ENCODE measurements around the gene LRP5.
"Not testable (repeated sequence)": the region's sequence is repeated elsewhere in the genome, so short reads cannot be mapped to it uniquely, and the experiment has no call there.

The LRP5 gene

DNA sequence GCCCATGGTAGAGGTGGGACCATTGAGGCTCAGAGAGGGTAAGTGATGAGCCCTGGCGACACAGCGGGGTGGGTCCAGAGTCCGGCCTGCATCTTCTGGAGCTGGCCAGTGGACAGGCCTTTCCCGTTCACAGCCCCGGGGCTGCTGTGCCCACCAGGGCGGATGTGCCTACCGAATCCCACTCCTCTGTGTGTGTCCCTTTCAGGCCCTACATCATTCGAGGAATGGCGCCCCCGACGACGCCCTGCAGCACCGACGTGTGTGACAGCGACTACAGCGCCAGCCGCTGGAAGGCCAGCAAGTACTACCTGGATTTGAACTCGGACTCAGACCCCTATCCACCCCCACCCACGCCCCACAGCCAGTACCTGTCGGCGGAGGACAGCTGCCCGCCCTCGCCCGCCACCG is 136.2 kb downstream of the LRP5 start:
- H3K27ac ChIP-seq, result no peak overlapping the region
- no peak for TF ChIP-seq CTCF (conservative IDR thresholded peaks at IDR 0.05)

DNA sequence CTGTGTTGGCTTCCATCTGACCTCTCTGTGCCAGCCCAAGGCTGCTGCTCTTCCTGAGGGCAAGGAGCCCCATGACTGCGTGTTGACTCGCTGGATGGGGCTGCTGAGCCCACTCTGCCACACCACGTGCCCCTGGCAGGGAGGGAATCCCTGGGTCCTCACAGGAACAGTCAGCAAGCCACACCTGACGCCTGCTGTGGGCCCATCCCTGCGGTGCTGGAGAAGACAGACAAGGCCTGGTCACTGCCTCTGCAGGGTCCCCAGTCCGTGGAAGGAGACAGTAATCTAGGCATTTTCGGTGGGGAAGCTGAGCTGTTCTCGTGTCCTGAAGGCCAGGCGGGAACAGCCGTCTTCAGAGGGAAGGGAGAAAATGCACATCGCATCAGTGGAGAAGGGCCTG is 137.6 kb downstream of the LRP5 start:
- H3K27ac ChIP-seq, result no peak overlapping the region
- TF ChIP-seq CTCF (conservative IDR thresholded peaks at IDR 0.05), result no peak

GRCh38 chr11:68450711-68451110 is 138.3 kb downstream of the LRP5 start:
- no peak overlapping the region for H3K27ac ChIP-seq
- no peak for TF ChIP-seq CTCF (conservative IDR thresholded peaks at IDR 0.05)

DNA sequence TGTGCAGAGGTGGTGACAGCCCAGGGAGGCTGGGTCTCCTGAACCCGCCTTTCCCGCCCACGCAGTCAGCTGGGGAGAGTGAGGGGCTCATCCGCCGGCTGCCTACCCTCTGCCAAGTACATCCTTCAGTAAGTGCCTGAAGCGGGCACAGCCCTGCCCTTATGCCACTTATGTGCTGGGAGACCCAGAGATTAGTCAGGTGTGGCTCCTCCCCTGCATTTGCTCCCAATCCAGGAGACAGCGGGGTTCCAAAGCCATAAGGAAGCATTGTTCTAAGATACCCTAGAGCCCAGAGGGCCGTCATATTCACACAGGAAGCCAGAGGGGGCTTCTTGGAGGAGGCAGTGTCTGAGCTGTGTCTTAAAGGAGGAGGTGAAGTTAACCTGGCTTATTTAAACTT is 142.4 kb downstream of the LRP5 start:
- no peak for TF ChIP-seq CTCF (conservative IDR thresholded peaks at IDR 0.05)
- no peak overlapping the region for H3K27ac ChIP-seq

- no peak overlapping the region for H3K27ac ChIP-seq
- no peak for TF ChIP-seq CTCF (conservative IDR thresholded peaks at IDR 0.05)
These were observed 143.1 kb downstream of the LRP5 start for GRCh38 chr11:68455485-68455884.

GRCh38 chr11:68457216-68457897 is 145.0 kb downstream of the LRP5 start:
- no peak overlapping the region for H3K27ac ChIP-seq
- no peak for TF ChIP-seq CTCF (conservative IDR thresholded peaks at IDR 0.05)

GRCh38 chr11:68457898-68458249 is 145.5 kb downstream of the LRP5 start:
- TF ChIP-seq CTCF (conservative IDR thresholded peaks at IDR 0.05), result no peak
- H3K27ac ChIP-seq, result no peak overlapping the region

DNA sequence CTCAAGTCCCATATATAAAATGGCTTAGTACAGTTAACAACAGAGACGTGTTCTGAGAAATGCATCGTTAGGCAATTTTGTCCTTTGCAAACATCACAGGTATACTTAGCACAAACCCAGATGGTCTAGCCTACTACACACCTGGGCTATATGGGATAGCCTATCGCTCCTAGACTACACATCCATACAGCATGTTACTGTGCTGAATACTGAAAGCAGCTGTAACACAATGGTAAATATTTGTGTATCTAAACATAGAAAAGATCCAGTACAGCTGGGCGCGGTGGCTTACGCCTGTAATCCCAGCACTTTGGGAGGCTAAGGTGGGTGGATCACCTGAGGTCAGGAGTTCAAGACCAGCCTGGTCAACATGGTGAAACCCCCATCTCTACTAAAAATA is 145.9 kb downstream of the LRP5 start:
- not testable (repeated sequence) for H3K27ac ChIP-seq

Measured in VCaP (cell line).